Ishikawa (cell line): Measurements from ENCODE around the gene DDB1.

Experiments used
- CEBPB ChIP-seq: IDR thresholded peaks from 2 replicates; pipeline ENCODE4 v1.6.1; 2012
- CREB1 ChIP-seq: IDR thresholded peaks from 2 replicates; pipeline ENCODE4 v1.6.1; 2012; ENCODE audit warnings: low read depth
- EGR1 ChIP-seq: IDR thresholded peaks from 2 replicates; pipeline ENCODE4 v1.6.1; 2012
- EP300 ChIP-seq: IDR thresholded peaks from 2 replicates; pipeline ENCODE4 v1.6.1; 2012; ENCODE audit warnings: borderline replicate concordance
- FOXM1 ChIP-seq: IDR thresholded peaks from 2 replicates; pipeline ENCODE4 v1.6.1; 2012; ENCODE audit warnings: low read depth, borderline replicate concordance
- NFIC ChIP-seq: IDR thresholded peaks from 2 replicates; pipeline ENCODE4 v1.6.1; 2012
- RAD21 ChIP-seq: IDR thresholded peaks from 2 replicates; pipeline ENCODE4 v1.6.1; 2012; ENCODE audit warnings: low read depth
- TAF1 ChIP-seq: IDR thresholded peaks from 2 replicates; pipeline ENCODE4 v1.6.1; 2012; ENCODE audit warnings: low read depth, mild to moderate bottlenecking
- TCF12 ChIP-seq: IDR thresholded peaks from 2 replicates; pipeline ENCODE4 v1.6.1; 2012; ENCODE audit warnings: low read depth
- TEAD4 ChIP-seq: IDR thresholded peaks from 2 replicates; pipeline ENCODE4 v1.6.1; 2012
- YY1 ChIP-seq: IDR thresholded peaks from 2 replicates; pipeline ENCODE4 v1.6.1; 2012; ENCODE audit warnings: low read depth
- ZBTB7A ChIP-seq: IDR thresholded peaks from 2 replicates; pipeline ENCODE4 v1.6.1; 2012; ENCODE audit warnings: low read depth
- TF ChIP-seq, protein P1 (sequence below): IDR thresholded peaks from 2 replicates; pipeline ENCODE4 v1.6.1; 2012
- TF ChIP-seq, protein P2 (sequence below): IDR thresholded peaks from 2 replicates; pipeline ENCODE4 v1.6.1; 2012; ENCODE audit warnings: low read depth, mild to moderate bottlenecking
- TF ChIP-seq, protein P3 (sequence below): IDR thresholded peaks from 2 replicates; pipeline ENCODE4 v1.6.1; 2012

DDB1 gene

DNA sequence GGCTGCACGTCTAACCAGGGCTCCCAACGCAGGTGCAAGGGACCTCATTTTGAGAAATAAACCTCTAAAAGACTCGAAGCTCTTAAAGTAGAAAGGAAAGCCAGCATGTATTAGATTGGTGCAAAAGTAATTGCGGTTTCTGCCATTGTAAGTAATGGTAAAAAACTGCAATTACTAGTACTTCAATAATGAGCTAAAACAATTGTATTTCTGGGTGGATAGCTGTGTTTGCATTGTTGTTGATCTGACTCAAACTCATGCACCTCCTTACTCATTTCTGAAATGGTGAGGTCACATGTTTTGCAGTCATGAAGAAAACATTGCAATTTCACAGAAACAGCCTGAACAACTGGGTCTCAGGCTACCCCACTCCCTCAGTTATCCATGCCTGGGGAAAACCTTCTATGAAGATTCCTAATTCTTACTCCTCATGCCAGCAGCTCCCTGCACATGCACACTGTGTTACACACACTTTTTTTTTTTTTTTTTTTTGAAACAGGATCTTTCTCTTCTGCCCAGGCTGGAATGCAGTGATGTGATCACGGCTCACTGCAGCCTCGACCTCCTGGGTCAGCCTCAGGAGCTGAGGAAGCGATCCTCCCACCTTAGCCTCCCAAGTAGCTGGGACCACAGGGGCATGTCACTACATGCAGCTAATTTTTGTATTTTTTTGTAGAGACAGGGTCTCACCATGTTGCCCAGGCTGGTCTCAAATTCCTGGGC, 62.4 kb downstream of the DDB1 start:
- no peak for TF ChIP-seq CREB1
- TF ChIP-seq, protein P1, sequence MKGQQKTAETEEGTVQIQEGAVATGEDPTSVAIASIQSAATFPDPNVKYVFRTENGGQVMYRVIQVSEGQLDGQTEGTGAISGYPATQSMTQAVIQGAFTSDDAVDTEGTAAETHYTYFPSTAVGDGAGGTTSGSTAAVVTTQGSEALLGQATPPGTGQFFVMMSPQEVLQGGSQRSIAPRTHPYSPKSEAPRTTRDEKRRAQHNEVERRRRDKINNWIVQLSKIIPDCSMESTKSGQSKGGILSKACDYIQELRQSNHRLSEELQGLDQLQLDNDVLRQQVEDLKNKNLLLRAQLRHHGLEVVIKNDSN, result no peak
- no peak for TF ChIP-seq EP300
- TF ChIP-seq FOXM1, result no peak
- no peak for TF ChIP-seq NFIC
- TF ChIP-seq RAD21, result no peak
- no peak for TF ChIP-seq CEBPB
- TF ChIP-seq, protein P2, sequence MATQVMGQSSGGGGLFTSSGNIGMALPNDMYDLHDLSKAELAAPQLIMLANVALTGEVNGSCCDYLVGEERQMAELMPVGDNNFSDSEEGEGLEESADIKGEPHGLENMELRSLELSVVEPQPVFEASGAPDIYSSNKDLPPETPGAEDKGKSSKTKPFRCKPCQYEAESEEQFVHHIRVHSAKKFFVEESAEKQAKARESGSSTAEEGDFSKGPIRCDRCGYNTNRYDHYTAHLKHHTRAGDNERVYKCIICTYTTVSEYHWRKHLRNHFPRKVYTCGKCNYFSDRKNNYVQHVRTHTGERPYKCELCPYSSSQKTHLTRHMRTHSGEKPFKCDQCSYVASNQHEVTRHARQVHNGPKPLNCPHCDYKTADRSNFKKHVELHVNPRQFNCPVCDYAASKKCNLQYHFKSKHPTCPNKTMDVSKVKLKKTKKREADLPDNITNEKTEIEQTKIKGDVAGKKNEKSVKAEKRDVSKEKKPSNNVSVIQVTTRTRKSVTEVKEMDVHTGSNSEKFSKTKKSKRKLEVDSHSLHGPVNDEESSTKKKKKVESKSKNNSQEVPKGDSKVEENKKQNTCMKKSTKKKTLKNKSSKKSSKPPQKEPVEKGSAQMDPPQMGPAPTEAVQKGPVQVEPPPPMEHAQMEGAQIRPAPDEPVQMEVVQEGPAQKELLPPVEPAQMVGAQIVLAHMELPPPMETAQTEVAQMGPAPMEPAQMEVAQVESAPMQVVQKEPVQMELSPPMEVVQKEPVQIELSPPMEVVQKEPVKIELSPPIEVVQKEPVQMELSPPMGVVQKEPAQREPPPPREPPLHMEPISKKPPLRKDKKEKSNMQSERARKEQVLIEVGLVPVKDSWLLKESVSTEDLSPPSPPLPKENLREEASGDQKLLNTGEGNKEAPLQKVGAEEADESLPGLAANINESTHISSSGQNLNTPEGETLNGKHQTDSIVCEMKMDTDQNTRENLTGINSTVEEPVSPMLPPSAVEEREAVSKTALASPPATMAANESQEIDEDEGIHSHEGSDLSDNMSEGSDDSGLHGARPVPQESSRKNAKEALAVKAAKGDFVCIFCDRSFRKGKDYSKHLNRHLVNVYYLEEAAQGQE, result no peak
- no peak for TF ChIP-seq TAF1

DNA sequence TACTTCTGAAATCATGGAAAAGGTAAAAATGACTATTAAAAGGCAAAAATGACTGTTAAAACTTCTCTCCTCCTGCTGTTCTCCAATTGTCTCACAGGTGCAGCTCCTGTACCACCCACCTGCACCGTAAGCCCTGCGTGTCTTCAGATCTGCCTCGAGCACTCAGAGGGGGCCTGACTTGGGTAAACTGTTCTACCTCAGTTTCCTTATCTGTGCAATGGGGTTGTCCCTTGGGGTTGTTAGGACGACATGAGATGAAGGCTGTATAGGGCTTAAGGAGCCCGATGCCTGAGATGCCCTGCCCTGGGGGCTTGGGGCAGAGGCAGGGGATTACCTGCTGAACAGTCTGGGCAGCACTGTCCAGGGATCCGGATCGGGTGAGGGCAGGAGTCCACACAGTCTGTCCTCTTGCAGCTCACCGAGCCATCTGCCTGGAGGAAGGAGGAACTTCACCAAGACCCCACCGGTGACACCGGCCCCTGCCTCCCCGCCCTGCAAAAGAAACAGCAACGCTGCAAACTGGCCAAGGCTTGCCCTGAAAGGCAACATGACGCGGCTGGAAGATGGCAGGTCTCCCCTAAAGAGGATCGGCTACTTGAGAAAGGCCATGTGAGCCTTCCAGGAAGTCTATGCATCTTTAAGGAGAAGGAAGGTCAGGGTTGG, 64.2 kb downstream of the DDB1 start:
- TF ChIP-seq TAF1, result no peak
- TF ChIP-seq TEAD4, result no peak

DNA sequence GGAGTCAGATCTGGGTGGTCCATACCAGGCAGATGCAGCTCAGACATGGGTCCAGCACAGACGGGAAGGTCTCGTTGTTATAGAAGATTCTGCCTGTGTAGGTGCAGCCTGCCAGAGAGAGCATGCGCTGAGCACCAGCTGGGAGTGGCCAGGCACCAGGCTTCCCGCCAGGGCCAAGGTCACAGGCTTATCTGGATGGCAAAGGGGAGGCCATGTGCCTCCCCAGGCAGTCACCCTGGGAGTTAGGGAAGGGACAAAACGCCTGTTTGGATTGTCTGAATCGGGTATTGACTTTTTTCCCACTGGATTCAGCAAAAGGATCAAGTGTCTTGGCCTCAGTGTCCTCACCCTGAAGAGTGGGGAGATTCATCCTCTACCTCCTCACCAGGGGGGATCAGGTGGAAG, 65.5 kb downstream of the DDB1 start:
- TF ChIP-seq, protein P3, sequence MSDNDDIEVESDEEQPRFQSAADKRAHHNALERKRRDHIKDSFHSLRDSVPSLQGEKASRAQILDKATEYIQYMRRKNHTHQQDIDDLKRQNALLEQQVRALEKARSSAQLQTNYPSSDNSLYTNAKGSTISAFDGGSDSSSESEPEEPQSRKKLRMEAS, result no peak
- no peak for TF ChIP-seq TCF12
- TF ChIP-seq TAF1, result no peak

DNA sequence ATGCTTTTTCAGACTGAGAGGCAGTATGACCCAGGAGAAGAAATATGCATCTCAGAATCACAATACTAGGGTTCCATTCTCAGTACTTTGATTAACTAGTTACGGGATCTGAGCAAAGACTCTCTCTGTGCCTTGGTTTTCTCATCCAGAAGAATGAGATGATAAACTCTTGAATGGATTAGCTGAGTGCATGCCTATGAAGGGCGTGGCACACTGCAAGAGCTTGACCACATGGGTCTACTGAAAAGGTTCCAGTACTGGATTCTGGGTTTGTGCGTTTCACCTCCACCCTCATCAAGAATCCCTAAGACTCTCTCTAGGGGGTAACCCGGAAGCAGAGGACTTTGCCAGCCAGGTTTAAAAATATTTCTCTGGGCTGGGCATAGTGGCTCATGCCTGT, 66.3 kb downstream of the DDB1 start:
- TF ChIP-seq ZBTB7A (no peak), TCF12 (no peak), YY1 (no peak), EGR1 (no peak), TAF1 (no peak)

DNA sequence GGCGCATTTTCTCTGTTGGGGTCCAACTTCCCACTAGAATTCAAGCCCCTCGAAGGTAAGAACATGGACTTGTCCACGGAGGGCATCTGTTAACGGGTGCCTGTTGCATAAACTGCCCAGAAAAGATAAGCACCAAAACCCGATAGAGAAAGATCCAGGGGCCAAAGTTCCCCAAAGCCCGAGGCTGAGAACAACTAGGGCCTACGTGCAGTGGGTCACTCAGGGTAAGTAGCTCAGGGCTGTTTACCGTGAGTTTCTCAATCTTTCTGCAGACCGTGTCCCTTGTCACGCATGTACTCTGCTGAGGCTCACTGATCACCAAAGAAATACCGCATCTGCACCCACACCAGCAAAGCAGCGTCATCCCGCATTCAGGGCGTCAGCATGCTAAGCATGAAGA, 67.5 kb downstream of the DDB1 start:
- TF ChIP-seq, protein P1, result no peak
- TF ChIP-seq YY1 (no peak), NFIC (no peak), TEAD4 (no peak), CEBPB (no peak), ZBTB7A (no peak), RAD21 (no peak), TAF1 (no peak), EGR1 (no peak), EP300 (no peak), FOXM1 (no peak)
- TF ChIP-seq, protein P2, result no peak
- TF ChIP-seq, protein P3, result no peak

DNA sequence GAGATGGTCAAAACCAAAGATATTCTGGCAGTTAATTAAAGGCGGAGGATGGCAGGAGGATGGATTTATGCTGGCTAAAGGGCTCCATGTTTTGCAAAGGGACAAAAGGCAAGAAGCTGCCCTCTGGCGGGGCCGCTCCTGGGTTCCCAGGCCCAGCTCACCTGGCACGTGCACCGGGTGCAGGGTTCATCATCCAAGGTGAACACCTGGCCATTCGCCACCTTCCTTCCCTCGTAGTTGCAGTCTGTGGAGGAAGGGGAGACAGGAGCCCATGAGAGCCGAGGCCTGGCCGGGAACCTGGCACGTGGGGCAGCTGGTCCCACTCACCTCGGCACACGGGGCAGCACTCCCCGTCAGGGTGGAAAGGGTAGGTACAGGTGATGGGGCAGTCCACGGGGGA, 68.1 kb downstream of the DDB1 start:
- TF ChIP-seq EP300 (no peak), CREB1 (no peak), TEAD4 (no peak), EGR1 (no peak), CEBPB (no peak), YY1 (no peak), TCF12 (no peak), TAF1 (no peak), FOXM1 (no peak), NFIC (no peak)
- TF ChIP-seq, protein P2, result no peak
- TF ChIP-seq, protein P1, result no peak
- TF ChIP-seq, protein P3, result no peak
